HG03159 (cell line): Measurements from ENCODE around the gene MYRFL.
A peak's percentile ranks its signal among the peaks of the same experiment; 100 is the strongest.

ENCODE experiments used
- ATAC-seq: cut with Tn5 transposase; IDR thresholded peaks from one replicate; pipeline ENCODE4 v1.9.1; 2021; ENCODE audit warnings: mild to moderate bottlenecking, moderate library complexity; ENCODE audit not compliant: unreplicated experiment

Gene MYRFL

GRCh38 chr12:69894800-69895383, 69.9 kb downstream of the MYRFL start:
- no peak for ATAC-seq

GRCh38 chr12:69896653-69897381, 71.8 kb downstream of the MYRFL start:
- no peak for ATAC-seq

- ATAC-seq = no peak
These were observed 72.7 kb downstream of the MYRFL start for GRCh38 chr12:69897744-69898143.

GRCh38 chr12:69898236-69898635, 73.2 kb downstream of the MYRFL start:
- no peak for ATAC-seq

DNA sequence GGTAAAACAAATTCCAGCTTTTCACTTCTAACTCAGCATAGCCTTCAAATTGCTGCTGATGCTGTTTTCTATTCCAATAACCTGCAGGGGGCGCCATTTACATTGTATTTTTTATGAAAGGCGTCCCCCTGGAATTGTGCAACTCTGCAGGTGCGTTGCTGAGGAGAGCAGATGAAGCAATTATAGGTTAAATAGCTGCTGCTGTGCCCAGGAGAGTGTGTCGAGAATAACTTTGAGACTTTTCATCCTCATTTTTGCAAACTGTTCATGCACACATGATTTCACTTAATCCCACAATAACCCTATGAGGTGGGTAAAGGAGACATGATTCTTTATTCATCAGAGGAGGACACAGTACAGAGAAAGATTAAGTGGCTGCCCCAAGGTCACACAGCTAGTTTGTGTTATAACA, 75.7 kb downstream of the MYRFL start:
- peak; percentile 85 for ATAC-seq

DNA sequence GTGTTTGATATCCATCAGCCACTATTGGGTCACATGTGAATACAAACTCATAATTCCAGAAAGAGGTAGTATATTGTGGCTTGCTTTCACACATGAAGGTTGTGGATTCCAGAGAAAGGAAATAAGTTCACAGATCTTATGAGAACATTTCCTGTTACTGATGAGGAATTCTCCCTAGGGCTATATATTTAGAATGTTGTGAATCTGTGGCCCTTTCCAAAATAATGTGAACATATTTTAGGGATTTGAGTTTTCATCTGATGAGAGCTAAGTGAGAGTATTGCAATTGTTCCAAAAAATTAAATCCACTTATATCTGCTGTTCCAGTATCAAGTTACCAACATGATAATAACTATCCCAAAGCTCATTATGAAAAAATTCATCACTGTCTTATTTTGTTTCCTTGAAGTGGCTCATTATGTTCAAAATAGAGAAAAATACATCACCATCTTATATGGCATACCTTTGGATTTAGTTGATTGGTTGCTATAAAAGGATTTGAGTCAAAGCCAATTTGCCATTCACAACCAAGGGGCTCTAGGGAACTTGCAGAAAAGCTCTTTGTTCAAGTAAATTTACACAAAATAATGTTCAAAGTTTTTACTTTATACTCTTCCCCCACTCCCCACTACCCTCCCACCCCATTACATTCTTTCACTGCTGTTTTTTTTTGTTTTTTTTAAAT, 76.3 kb downstream of the MYRFL start:
- no peak for ATAC-seq

- no peak for ATAC-seq
These were observed 78.5 kb downstream of the MYRFL start for GRCh38 chr12:69903548-69903947.

DNA sequence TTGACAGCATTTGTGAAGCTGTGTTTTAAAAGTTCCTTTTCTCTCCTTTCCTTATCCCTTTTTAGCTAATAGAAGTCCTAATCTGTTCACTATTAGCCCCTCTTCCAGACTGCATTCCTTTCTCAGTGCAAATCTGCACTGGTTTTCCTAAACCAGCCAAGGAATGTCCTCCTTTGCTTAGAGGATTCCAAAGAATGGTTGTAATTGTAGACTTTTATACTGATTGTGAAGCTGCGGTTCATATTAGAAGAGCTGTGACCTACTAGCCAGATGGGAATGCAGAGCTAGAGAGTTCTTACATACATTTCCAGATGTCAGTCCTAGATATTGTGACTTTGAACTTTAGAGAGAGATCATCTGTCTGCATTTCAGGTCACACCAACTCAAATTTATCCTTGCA, 79.8 kb downstream of the MYRFL start:
- no peak for ATAC-seq

DNA sequence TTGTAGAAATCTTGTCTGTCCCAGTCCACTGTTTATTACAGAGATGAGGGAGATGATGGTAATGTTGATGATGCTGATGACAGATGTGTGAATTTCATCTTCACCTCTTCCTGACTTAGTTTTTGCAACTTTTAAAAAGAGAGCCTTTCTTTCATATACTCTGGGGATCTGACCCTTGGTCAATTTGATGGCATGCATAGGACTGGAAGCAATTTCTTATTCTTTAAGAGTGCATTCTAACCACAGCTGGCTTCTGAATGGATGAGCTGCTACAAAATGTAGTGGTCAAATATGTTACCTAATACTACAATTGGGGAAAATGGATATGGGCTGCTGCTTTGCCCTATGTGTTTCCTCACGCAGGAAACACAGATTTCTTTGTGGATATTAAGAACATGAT, 80.8 kb downstream of the MYRFL start:
- no peak for ATAC-seq

DNA sequence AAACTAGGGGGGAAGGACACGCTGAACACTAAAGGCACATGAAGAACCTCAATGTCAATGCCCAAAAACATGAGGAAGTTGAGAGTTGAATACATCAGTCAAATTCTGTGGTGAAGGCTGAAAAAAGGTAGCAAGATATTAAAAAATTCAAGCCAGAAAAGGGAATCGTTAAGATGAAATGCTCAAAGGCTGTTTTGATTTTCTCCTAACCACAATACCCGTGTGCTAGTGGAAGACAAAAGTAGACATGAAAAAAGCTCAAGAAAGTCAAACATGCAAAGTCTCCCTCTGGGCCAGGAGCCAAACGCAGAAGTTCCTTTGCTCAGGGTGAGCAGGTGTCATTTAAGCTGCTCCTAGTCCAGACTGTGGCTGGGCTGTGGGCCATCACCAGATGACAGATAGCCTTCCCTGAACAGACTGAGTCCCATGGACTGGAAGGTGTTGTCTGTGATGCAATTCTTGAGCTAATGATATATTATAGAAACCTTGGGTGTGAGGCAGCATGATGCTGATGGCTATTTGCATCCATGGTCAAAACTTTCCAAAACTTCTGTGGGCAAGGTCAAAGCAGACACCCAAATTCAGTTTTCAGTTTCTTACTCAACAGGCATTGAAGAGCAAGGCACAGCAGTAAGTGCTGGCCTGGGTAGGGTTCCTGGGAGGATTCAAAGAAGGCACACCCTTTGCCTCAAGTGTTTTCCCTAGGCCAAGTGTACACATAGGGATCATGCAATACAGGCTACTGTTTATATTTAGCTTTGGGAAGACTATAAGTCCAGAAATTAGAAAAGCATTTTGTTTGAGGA, 81.6 kb downstream of the MYRFL start:
- ATAC-seq = peak; percentile 83

GRCh38 chr12:69908203-69908602, 83.2 kb downstream of the MYRFL start:
- ATAC-seq = no peak

- ATAC-seq = no peak
These were observed 85.7 kb downstream of the MYRFL start for GRCh38 chr12:69910694-69911093.

DNA sequence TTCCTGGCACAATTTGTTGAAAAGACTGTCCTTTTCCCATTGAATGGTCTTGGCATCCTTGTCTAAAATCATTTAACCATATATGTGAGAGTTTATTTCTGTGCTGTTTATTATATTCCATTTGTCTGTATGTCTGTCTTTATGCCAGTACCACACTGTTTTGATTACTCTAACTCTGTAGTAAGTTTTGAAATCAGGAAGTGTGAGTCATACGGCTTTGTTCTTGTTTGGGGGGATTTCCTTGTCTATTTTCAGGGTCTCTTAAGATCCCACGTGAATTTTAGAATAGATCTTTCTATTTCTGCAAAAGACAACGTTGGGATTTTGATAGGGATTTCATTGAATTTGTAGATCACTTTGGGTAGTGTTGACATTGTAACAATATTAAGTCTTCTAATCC, 88.5 kb downstream of the MYRFL start:
- no peak for ATAC-seq

DNA sequence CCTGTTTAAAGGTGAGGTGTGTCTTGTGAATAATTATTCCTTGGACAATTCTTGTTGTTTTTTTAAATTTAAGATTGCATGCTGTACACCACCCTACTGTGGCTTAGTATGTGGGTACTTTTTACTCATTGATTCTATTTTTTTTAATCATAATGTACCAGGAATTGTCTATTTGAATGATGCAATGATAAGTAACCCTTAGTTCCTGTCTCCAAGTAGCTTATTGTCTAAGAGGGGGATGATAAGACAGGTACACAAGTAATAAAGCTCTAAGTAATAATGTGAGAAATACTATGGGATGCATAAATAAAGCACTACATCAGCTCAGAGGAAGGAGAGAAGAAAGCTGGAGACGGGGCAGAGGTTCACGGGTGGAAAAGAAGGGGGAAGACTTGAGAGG, 90.9 kb downstream of the MYRFL start:
- no peak for ATAC-seq

GRCh38 chr12:69916544-69917235, 91.7 kb downstream of the MYRFL start:
- no peak for ATAC-seq

- ATAC-seq = no peak
These were observed 93.3 kb downstream of the MYRFL start for GRCh38 chr12:69918287-69918686.

DNA sequence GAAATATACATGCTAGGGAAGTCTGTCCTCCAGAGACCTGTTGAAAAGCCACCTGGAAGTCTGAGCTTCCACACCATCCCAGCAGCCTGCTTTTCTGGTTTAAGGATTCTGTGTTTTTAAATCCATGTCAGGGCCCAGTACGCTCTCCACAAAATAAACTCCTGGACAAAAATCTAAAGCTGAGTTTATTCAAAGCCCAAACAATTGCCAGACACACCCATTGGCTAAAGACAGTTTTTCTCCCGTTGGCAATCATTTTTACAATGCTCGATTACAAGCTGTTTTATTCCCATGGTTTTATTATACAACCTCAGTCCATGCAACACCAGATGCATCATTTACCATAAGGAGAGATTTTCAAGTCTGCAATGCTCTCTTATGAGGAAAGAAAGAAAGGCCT, 94.5 kb downstream of the MYRFL start:
- no peak for ATAC-seq

- no peak for ATAC-seq
These were observed 96.8 kb downstream of the MYRFL start for GRCh38 chr12:69921831-69922230.

GRCh38 chr12:69922999-69923398, 98.0 kb downstream of the MYRFL start:
- peak; percentile 63 for ATAC-seq

DNA sequence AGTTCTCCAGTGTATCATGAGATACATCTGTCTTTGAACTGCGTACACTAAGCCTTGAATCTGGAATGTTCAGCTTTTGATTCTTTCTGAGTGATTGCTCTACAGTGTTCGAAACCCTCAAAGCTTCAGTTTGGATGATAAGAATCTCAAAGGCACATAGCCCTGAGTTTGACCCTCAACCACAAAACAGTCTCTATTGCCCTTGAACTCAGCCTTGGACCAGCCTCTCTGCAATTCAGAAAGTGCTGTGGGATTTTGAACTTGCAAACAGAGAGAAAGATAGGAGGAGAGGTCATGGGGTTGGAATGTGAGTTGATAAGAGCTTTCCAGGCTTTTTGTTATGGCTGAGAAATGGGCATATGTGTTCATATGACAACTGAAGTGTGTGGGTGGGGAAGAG, 100.3 kb downstream of the MYRFL start:
- ATAC-seq = no peak

DNA sequence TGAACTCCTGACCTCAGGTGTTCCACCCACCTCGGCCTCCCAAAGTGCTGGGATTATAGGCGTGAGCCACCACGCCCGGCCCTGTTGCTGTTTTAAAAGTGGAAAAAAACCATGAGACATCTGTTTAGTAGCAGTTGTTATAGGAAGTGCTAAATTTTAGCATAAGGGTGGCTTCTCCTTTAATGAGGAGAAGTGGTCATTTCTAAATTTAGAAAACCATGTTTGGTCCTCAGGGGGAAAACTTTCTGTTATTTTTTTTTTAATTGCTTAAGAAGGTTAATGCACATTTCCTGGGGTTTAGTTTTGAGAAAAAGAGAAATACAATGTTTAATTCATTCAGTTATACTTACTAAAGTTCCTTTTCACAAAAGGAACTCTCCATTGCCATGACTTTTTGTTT, 102.1 kb downstream of the MYRFL start:
- no peak for ATAC-seq
